Loucy (cell line): Measurements from ENCODE around the gene NRCAM.

ENCODE experiments used
- H2AFZ ChIP-seq: fragments of 200-600 bp; sonication (generic); 2 replicates; pipeline ENCODE4 v1.6.0; 2016; ENCODE audit warnings: antibody characterized with exemption, mild to moderate bottlenecking, low read length, moderate library complexity
- H3F3A ChIP-seq: fragments of 200-600 bp; 2 replicates; pipeline ENCODE4 v1.6.0; 2016; ENCODE audit warnings: antibody characterized with exemption, low read depth, mild to moderate bottlenecking
- H3K27me3 ChIP-seq: fragments of 200-600 bp; sonication (generic); 2 replicates; pipeline ENCODE4 v1.6.1; 2014; ENCODE audit warnings: low read length, mild to moderate bottlenecking; ENCODE audit not compliant: insufficient read depth, poor library complexity, severe bottlenecking
- H3K36me3 ChIP-seq: fragments of 200-600 bp; sonication (generic); 2 replicates; pipeline ENCODE4 v1.6.1; 2016; ENCODE audit warnings: low read length; ENCODE audit not compliant: insufficient read depth
- H3K4me1 ChIP-seq: fragments of 200-600 bp; sonication (generic); 2 replicates; pipeline ENCODE4 v1.5.1; 2014; ENCODE audit warnings: low read length, mild to moderate bottlenecking; ENCODE audit not compliant: insufficient read depth, poor library complexity, severe bottlenecking
- H3K4me2 ChIP-seq: fragments of 200-600 bp; sonication (generic); 2 replicates; pipeline ENCODE4 v1.6.0; 2014; ENCODE audit warnings: antibody characterized with exemption, low read length, low read depth, mild to moderate bottlenecking; ENCODE audit not compliant: poor library complexity, severe bottlenecking
- H3K4me3 ChIP-seq: fragments of 200-600 bp; sonication (generic); 2 replicates; pipeline ENCODE4 v1.5.1; 2014; ENCODE audit warnings: low read length, mild to moderate bottlenecking, mixed read lengths; ENCODE audit not compliant: poor library complexity, severe bottlenecking
- H3K79me2 ChIP-seq: fragments of 200-600 bp; sonication (generic); 2 replicates; pipeline ENCODE4 v1.6.1; 2014; ENCODE audit warnings: low read length; ENCODE audit not compliant: insufficient read depth
- H3K9ac ChIP-seq: fragments of 200-600 bp; sonication (generic); 2 replicates; pipeline ENCODE4 v1.6.0; 2014; ENCODE audit warnings: mild to moderate bottlenecking, low read depth, low read length, moderate library complexity; ENCODE audit not compliant: poor library complexity, severe bottlenecking
- H3K9me2 ChIP-seq: fragments of 200-600 bp; sonication (generic); replicated peaks from 2 replicates; pipeline ENCODE4 v1.6.1; 2016; ENCODE audit warnings: low read depth, low read length, mixed read lengths
- H3K9me3 ChIP-seq: fragments of 200-600 bp; sonication (generic); 2 replicates; pipeline ENCODE4 v1.6.1; 2014; ENCODE audit warnings: mild to moderate bottlenecking, antibody characterized with exemption, low read length, low read depth; ENCODE audit not compliant: insufficient read depth
- H4K20me1 ChIP-seq: fragments of 200-600 bp; sonication (generic); 2 replicates; pipeline ENCODE4 v1.6.0; 2014; ENCODE audit warnings: antibody characterized with exemption, low read length, mild to moderate bottlenecking; ENCODE audit not compliant: insufficient read depth, poor library complexity, severe bottlenecking
- CTCF ChIP-seq: fragments of 200-600 bp; sonication (generic); conservative IDR thresholded peaks from 2 replicates; pipeline ENCODE4 v1.5.1; 2014; ENCODE audit warnings: mild to moderate bottlenecking, antibody characterized with exemption, low read length
- EZH2phosphoT487 ChIP-seq: fragments of 200-600 bp; IDR thresholded peaks from 2 replicates; pipeline ENCODE4 v1.6.1; 2018; ENCODE audit warnings: antibody characterized with exemption, mild to moderate bottlenecking, moderate library complexity, borderline replicate concordance

The NRCAM gene

GRCh38 chr7:108492742-108493141, 36.5 kb upstream of the NRCAM start:
- no peaks in the 10 kb centered on the region for H3F3A ChIP-seq
- no peak overlapping the region for H3K4me2 ChIP-seq
- TF ChIP-seq EZH2phosphoT487: no peak
- TF ChIP-seq CTCF: no peak
- H3K9me2 ChIP-seq: no peaks in the 10 kb centered on the region
- no peak overlapping the region for H3K9ac ChIP-seq
- no peaks in the 10 kb centered on the region for H3K4me1 ChIP-seq
- no peak overlapping the region for H3K4me3 ChIP-seq
- no peaks in the 10 kb centered on the region for H3K27me3 ChIP-seq
- no peak overlapping the region for H2AFZ ChIP-seq
- H4K20me1 ChIP-seq: no peaks in the 10 kb centered on the region
- peaks cover 24% of the 10 kb centered on the region; the same call in 1 of the 2 replicates for H3K36me3 ChIP-seq
- no peaks in the 10 kb centered on the region for H3K9me3 ChIP-seq
- no peaks in the 10 kb centered on the region for H3K79me2 ChIP-seq

GRCh38 chr7:108488768-108489538, 32.7 kb upstream of the NRCAM start:
- Histone ChIP-seq H3K9me2 (no peaks in the 10 kb centered on the region), H3K4me2 (no peak overlapping the region), H3K79me2 (no peaks in the 10 kb centered on the region), H3K9ac (no peak overlapping the region), H3K9me3 (no peaks in the 10 kb centered on the region), H4K20me1 (no peaks in the 10 kb centered on the region), H3K27me3 (no peaks in the 10 kb centered on the region), H3K36me3 (peaks cover 31% of the 10 kb centered on the region; the same call in 1 of the 2 replicates), H3K4me1 (no peaks in the 10 kb centered on the region), H3F3A (no peaks in the 10 kb centered on the region), H2AFZ (no peak overlapping the region), H3K4me3 (no peak overlapping the region)
- no peak for TF ChIP-seq CTCF
- TF ChIP-seq EZH2phosphoT487: no peak

- no peaks in the 10 kb centered on the region for H3K9me3 ChIP-seq
- no peak overlapping the region for H2AFZ ChIP-seq
- H3K79me2 ChIP-seq: no peaks in the 10 kb centered on the region
- no peaks in the 10 kb centered on the region for H3K9me2 ChIP-seq
- H4K20me1 ChIP-seq: no peaks in the 10 kb centered on the region
- H3K4me2 ChIP-seq: no peak overlapping the region
- H3K36me3 ChIP-seq: peaks cover 33% of the 10 kb centered on the region; the same call in 1 of the 2 replicates
- H3K4me1 ChIP-seq: no peaks in the 10 kb centered on the region
- H3K4me3 ChIP-seq: no peak overlapping the region
- TF ChIP-seq CTCF: no peak
- TF ChIP-seq EZH2phosphoT487: no peak
- H3K27me3 ChIP-seq: no peaks in the 10 kb centered on the region
- no peaks in the 10 kb centered on the region for H3F3A ChIP-seq
- no peak overlapping the region for H3K9ac ChIP-seq
These were observed 31.4 kb upstream of the NRCAM start for GRCh38 chr7:108487646-108488045.
